Endothelial cell of umbilical vein (primary cell): ENCODE data around the gene SIRPA. TPM values are rescaled to one million over a fixed set of nuclear protein-coding genes. Genes with fewer than 3 reads are reported as not detected.

Source experiments
- BruUV-seq: library from RNA; stranded (reverse); fragments of 400-500 nt; replicated peaks from 2 replicates; lab custom pipeline; 2021; lab: Mats Ljungman, UMichigan
- CTCF ChIA-PET: fragments of 300-600, 350-600 bp; sonication (Branson Sonifier 250); formaldehyde crosslinking; loops from one replicate; lab custom pipeline; 2021; ENCODE audit warnings: antibody characterized with exemption, inconsistent platforms; lab: Charles Lee
- POLR2A ChIA-PET: fragments of 300-600, 350-600 bp; sonication (Branson Sonifier 250); formaldehyde crosslinking; loops from one replicate; lab custom pipeline; 2021; ENCODE audit warnings: antibody characterized with exemption, inconsistent platforms; lab: Charles Lee
- DNase-seq: peaks from one replicate; pipeline ENCODE4 v3.0.0-alpha.2; 2011; ENCODE audit warnings: low read depth, low spot score
- FAIRE-seq: peaks from 2 replicates; lab custom pipeline; 2011; peaks lifted over from hg19 to GRCh38; lab: Jason Lieb, UNC
- H2AFZ ChIP-seq: 2 replicates; pipeline ENCODE4 v1.6.0; 2012; ENCODE audit warnings: low read depth, low read length, control low read depth, inconsistent platforms
- H3K27ac ChIP-seq: 2 replicates; pipeline ENCODE4 v1.5.1; 2011; ENCODE audit warnings: low read depth, mild to moderate bottlenecking, control low read depth, low read length, moderate library complexity; ENCODE audit not compliant: insufficient read depth
- H3K27me3 ChIP-seq, 2 experiments: 2 replicates each; pipeline versions ENCODE4 v1.6.0 to v1.6.1; 2011; ENCODE audit warnings: low read length in 2 of 2, mixed read lengths in 1 of 2; ENCODE audit not compliant: control insufficient read depth in 2 of 2, insufficient read depth in 2 of 2
- H3K36me3 ChIP-seq, 2 experiments: 2 replicates in 1 of 2; 3 replicates in 1 of 2; pipeline ENCODE4 v1.5.1; 2011; ENCODE audit warnings: low read length in 2 of 2, mild to moderate bottlenecking in 1 of 2, moderate library complexity in 1 of 2; ENCODE audit not compliant: control insufficient read depth in 2 of 2, insufficient read depth in 2 of 2; ENCODE audit errors: extremely low read depth in 1 of 2
- H3K4me1 ChIP-seq: 3 replicates; pipeline ENCODE4 v1.5.1; 2011; ENCODE audit warnings: mild to moderate bottlenecking, low read length; ENCODE audit not compliant: control insufficient read depth, insufficient read depth; ENCODE audit errors: extremely low read depth
- H3K4me2 ChIP-seq: 2 replicates; pipeline ENCODE4 v1.6.1; 2011; ENCODE audit warnings: low read length, control low read depth, mixed read lengths; ENCODE audit not compliant: insufficient read depth
- H3K4me3 ChIP-seq, 3 experiments: fragments of 200-600 bp in 1 of 3; sonication (generic), shearing (Covaris generic) in 1 of 3; replicated peaks in 1 of 3; 2 replicates each; pipeline ENCODE4 v1.5.1; 2011 to 2016; ENCODE audit warnings: control low read depth in 3 of 3, low read length in 3 of 3, mild to moderate bottlenecking in 2 of 3, inconsistent platforms in 1 of 3, low read depth in 1 of 3, moderate library complexity in 1 of 3; ENCODE audit not compliant: insufficient read depth in 1 of 3
- H3K79me2 ChIP-seq: 2 replicates; pipeline ENCODE4 v1.6.0; 2012; ENCODE audit warnings: low read length, inconsistent platforms; ENCODE audit not compliant: control insufficient read depth, insufficient read depth
- H3K9ac ChIP-seq: replicated peaks from 2 replicates; pipeline ENCODE3; 2011; ENCODE audit warnings: low read length, control low read depth; ENCODE audit not compliant: insufficient read depth; ENCODE audit errors: extremely low read depth
- H3K9me1 ChIP-seq: replicated peaks from 3 replicates; pipeline ENCODE4 v1.6.0; 2011; ENCODE audit warnings: mild to moderate bottlenecking, low read length; ENCODE audit not compliant: control insufficient read depth, insufficient read depth; ENCODE audit errors: extremely low read depth
- H3K9me3 ChIP-seq: replicated peaks from 2 replicates; pipeline ENCODE4 v1.5.1; 2012; ENCODE audit warnings: low read length, inconsistent platforms; ENCODE audit not compliant: control insufficient read depth, insufficient read depth
- H4K20me1 ChIP-seq: replicated peaks from 2 replicates; pipeline ENCODE3; 2011; ENCODE audit warnings: mild to moderate bottlenecking, low read length; ENCODE audit not compliant: control insufficient read depth, insufficient read depth; ENCODE audit errors: extremely low read depth
- EZH2 ChIP-seq: IDR thresholded peaks from 2 replicates; pipeline ENCODE4 v1.6.1; 2012; ENCODE audit warnings: borderline replicate concordance, low read depth, mild to moderate bottlenecking, moderate library complexity, low read length, inconsistent platforms; ENCODE audit not compliant: severe bottlenecking
- FOS ChIP-seq: IDR thresholded peaks from 2 replicates; pipeline ENCODE4 v1.6.1; 2011; ENCODE audit warnings: mild to moderate bottlenecking, low read length, moderate library complexity, borderline replicate concordance; ENCODE audit not compliant: insufficient read depth
- GATA2 ChIP-seq: IDR thresholded peaks from 2 replicates; pipeline ENCODE4 v1.7.0; 2011; ENCODE audit warnings: low read depth, mild to moderate bottlenecking, moderate library complexity, mixed read lengths, low read length; ENCODE audit not compliant: insufficient read length, insufficient read depth
- JUN ChIP-seq: IDR thresholded peaks from 2 replicates; pipeline ENCODE4 v1.6.1; 2011; ENCODE audit warnings: borderline replicate concordance, low read depth; ENCODE audit not compliant: insufficient read length, insufficient read depth
- MAX ChIP-seq: IDR thresholded peaks from 2 replicates; pipeline ENCODE4 v1.6.1; 2011; ENCODE audit not compliant: insufficient read depth, insufficient read length
- MYC ChIP-seq: IDR thresholded peaks from one replicate; pipeline ENCODE4 v1.6.1; 2011; ENCODE audit warnings: mild to moderate bottlenecking, low read depth, low read length
- POLR2A ChIP-seq: IDR thresholded peaks from 2 replicates; pipeline ENCODE4 v1.6.1; 2012; ENCODE audit warnings: low read depth, mild to moderate bottlenecking, control low read depth, low read length
- POLR2AphosphoS5 ChIP-seq: IDR thresholded peaks from 2 replicates; pipeline ENCODE4 v1.6.1; 2012; ENCODE audit warnings: low read depth, mild to moderate bottlenecking, control low read depth, low read length, moderate library complexity; ENCODE audit not compliant: insufficient read depth
- dilution Hi-C: fragments of 300-500 bp; cut with MboI; formaldehyde crosslinking; loops from one replicate; pipeline ENCODE4 v1.15.0; 2019; ENCODE audit warnings: low sequenced_read_pairs; ENCODE audit not compliant: extremely low pct_ligation_motif_present
- intact Hi-C: fragments of 100-400 bp; cut with micrococcal nuclease; formaldehyde crosslinking; loops from one replicate; pipeline ENCODE4 v1.10.0; 2022
- polyA plus RNA-seq, 4 experiments: library from polyadenylated mRNA; depleted of rRNA in 3 of 4; stranded (reverse) in 3 of 4; unstranded in 1 of 4; fragments of >200 nt; gene quantifications; 2 replicates each; pipeline versions ENCODE4 v1.2.1 to v1.2.3, GENCODE V29; 2011 to 2012; ENCODE audit warnings: missing spikeins in 1 of 4
- total RNA-seq: library from RNA; stranded (reverse); gene quantifications from 2 replicates; pipeline ENCODE4 v1.2.3, GENCODE V29; 2021
- TF ChIP-seq, protein P1 (sequence below), 2 donors: IDR thresholded peaks; 1 replicate in 1 of 2; 2 replicates in 1 of 2; pipeline ENCODE4 v1.5.1; 2011; ENCODE audit warnings: low read length in 2 of 2, mild to moderate bottlenecking in 2 of 2, moderate library complexity in 2 of 2, control low read depth in 1 of 2, inconsistent platforms in 1 of 2, low read depth in 1 of 2; ENCODE audit not compliant: insufficient read depth in 1 of 2; ENCODE audit errors: extremely low read depth in 1 of 2

Gene SIRPA
- total and polyA plus RNA-seq, 2 donors (not counting 3 experiments of a cell fraction or from before 2014, with no cell fraction given), result 29.9 to 59.2 TPM

DNA sequence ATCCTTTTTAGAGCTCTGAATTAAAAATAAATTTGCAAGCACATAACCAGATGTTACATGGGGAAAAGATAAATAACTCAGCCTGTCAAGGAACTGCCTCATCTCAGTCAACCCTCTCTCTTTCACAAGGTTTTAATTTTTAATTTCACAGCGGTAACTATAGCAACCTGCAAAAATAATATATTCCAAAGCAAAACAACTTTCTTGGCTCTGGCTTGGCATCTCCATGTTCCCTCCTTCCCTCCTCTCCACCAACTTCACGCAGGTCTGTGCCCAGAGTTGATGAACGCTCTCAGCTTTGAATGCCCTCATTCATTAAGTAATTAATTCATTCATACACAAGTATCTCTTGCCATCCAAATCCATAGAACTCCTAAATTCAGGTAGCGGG is 32.5 kb upstream of the SIRPA start:
- no peaks in the 10 kb centered on the region for H3K9me3 ChIP-seq
- BruUV-seq, result no TSS peak
- H3K4me1 ChIP-seq, result no peaks in the 10 kb centered on the region
- POLR2A ChIA-PET, result no interaction called here
- H3K4me2 ChIP-seq, result no peak overlapping the region
- H2AFZ ChIP-seq, result no peak overlapping the region
- CTCF ChIA-PET, result interaction anchor here (1.3 kb wide), 1 partner anchor 60 kb away, joined by 5 read pairs; no protein-coding TSS in a partner anchor
- no peaks in the 10 kb centered on the region for H4K20me1 ChIP-seq
- intact Hi-C loops (no loop called here), dilution Hi-C loops (no loop called here)
- no peak overlapping the region for H3K4me3 ChIP-seq
- no peak overlapping the region for H3K27ac ChIP-seq
- no peaks in the 10 kb centered on the region for H3K9me1 ChIP-seq
- no peaks in the 10 kb centered on the region for H3K79me2 ChIP-seq
- DNase-seq (no peak), FAIRE-seq (no peak)
- H3K9ac ChIP-seq, result no peak overlapping the region
- H3K36me3 ChIP-seq, result no peaks in the 10 kb centered on the region
- TF ChIP-seq POLR2AphosphoS5 (no peak), JUN (no peak), MYC (no peak), FOS (no peak), EZH2 (no peak), POLR2A (no peak), GATA2 (no peak), MAX (no peak)
- TF ChIP-seq, protein P1, sequence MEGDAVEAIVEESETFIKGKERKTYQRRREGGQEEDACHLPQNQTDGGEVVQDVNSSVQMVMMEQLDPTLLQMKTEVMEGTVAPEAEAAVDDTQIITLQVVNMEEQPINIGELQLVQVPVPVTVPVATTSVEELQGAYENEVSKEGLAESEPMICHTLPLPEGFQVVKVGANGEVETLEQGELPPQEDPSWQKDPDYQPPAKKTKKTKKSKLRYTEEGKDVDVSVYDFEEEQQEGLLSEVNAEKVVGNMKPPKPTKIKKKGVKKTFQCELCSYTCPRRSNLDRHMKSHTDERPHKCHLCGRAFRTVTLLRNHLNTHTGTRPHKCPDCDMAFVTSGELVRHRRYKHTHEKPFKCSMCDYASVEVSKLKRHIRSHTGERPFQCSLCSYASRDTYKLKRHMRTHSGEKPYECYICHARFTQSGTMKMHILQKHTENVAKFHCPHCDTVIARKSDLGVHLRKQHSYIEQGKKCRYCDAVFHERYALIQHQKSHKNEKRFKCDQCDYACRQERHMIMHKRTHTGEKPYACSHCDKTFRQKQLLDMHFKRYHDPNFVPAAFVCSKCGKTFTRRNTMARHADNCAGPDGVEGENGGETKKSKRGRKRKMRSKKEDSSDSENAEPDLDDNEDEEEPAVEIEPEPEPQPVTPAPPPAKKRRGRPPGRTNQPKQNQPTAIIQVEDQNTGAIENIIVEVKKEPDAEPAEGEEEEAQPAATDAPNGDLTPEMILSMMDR (IDR thresholded peaks at IDR 0.05; ENCODE audit: extremely low read depth in 1 of 2, insufficient read depth in 1 of 2, low read depth in 1 of 2, low read length in 2 of 2), result no peak
- peaks cover 13 to 20% of the 10 kb centered on the region in 2 experiments for H3K27me3 ChIP-seq
